IPS DF 6.9 (cell line): Measurements from ENCODE around the gene NOP53.
"Not testable (repeated sequence)": the region's sequence is repeated elsewhere in the genome, so short reads cannot be mapped to it uniquely, and the experiment has no call there.

ENCODE experiments used
- DNase-seq: peaks from one replicate; pipeline ENCODE4 v3.0.0-alpha.2; 2013; ENCODE audit warnings: low read depth, low spot score
- H3K27ac ChIP-seq: one replicate; pipeline ENCODE4 v1.5.1; 2013; ENCODE audit warnings: low read length, control low read depth
- H3K27me3 ChIP-seq: 2 replicates; pipeline ENCODE4 v1.6.1; 2013; ENCODE audit warnings: mild to moderate bottlenecking, low read length; ENCODE audit not compliant: control insufficient read depth, insufficient read depth
- H3K36me3 ChIP-seq: 2 replicates; pipeline ENCODE4 v1.6.1; 2013; ENCODE audit warnings: low read length; ENCODE audit not compliant: control insufficient read depth, insufficient read depth
- H3K4me1 ChIP-seq: 2 replicates; pipeline ENCODE4 v1.6.1; 2013; ENCODE audit warnings: low read length; ENCODE audit not compliant: control insufficient read depth, insufficient read depth
- H3K4me3 ChIP-seq: 2 replicates; pipeline ENCODE4 v1.5.1; 2013; ENCODE audit warnings: mild to moderate bottlenecking, low read length
- H3K9me3 ChIP-seq: 2 replicates; pipeline ENCODE4 v1.6.1; 2013; ENCODE audit warnings: low read length, inconsistent platforms; ENCODE audit not compliant: control insufficient read depth, insufficient read depth
- WGBS: extraction: QIAGEN DNeasy Blood & Tissue Kit; methylation state at CpG from one replicate; pipeline ENCODE4 v1.1.7; 2013; ENCODE audit warnings: mixed read lengths, missing lambda C conversion rate; ENCODE audit not compliant: insufficient read length, insufficient coverage; 5-methylcytosine and 5-hydroxymethylcytosine counted together

NOP53 gene

GRCh38 chr19:47762615-47763308 lies 17.4 kb downstream of the NOP53 start:
- Histone ChIP-seq H3K4me1 (peaks cover 2% of the 10 kb centered on the region; the same call in 1 of the 2 replicates), H3K27me3 (no peaks in the 10 kb centered on the region), H3K27ac (no peak overlapping the region), H3K36me3 (peaks cover 6% of the 10 kb centered on the region), H3K4me3 (no peak overlapping the region), H3K9me3 (no peaks in the 10 kb centered on the region)
- no peak for DNase-seq
- no CpG with 5 or more reads among the region's 18 CpGs for WGBS

GRCh38 chr19:47764705-47765104 lies 19.4 kb downstream of the NOP53 start:
- not testable (repeated sequence) for DNase-seq, H3K36me3 ChIP-seq, H3K4me3 ChIP-seq, H3K9me3 ChIP-seq, H3K27ac ChIP-seq, H3K27me3 ChIP-seq, H3K4me1 ChIP-seq
- WGBS: no CpG with 5 or more reads among the region's 3 CpGs

- DNase-seq: no peak
- Histone ChIP-seq H3K4me3 (no peak overlapping the region), H3K4me1 (peaks cover 2% of the 10 kb centered on the region; the same call in 1 of the 2 replicates), H3K36me3 (no peaks in the 10 kb centered on the region), H3K9me3 (no peaks in the 10 kb centered on the region), H3K27ac (no peak overlapping the region), H3K27me3 (no peaks in the 10 kb centered on the region)
- whole genome bisulfite sequencing: no CpG with 5 or more reads among the region's 19 CpGs
Measured at GRCh38 chr19:47765523-47766358, 20.4 kb downstream of the NOP53 start.

- no peaks in the 10 kb centered on the region for H3K9me3 ChIP-seq
- H3K4me1 ChIP-seq: peaks cover 2% of the 10 kb centered on the region; the same call in 1 of the 2 replicates
- DNase-seq: no peak
- no peaks in the 10 kb centered on the region for H3K36me3 ChIP-seq
- no peak overlapping the region for H3K27ac ChIP-seq
- WGBS: no CpG with 5 or more reads among the region's 7 CpGs
- H3K4me3 ChIP-seq: no peak overlapping the region
- H3K27me3 ChIP-seq: no peaks in the 10 kb centered on the region
Measured at GRCh38 chr19:47766359-47766620, 20.9 kb downstream of the NOP53 start.

GRCh38 chr19:47766670-47767069 lies 21.3 kb downstream of the NOP53 start:
- Histone ChIP-seq H3K9me3 (no peaks in the 10 kb centered on the region), H3K4me1 (peaks cover 2% of the 10 kb centered on the region; the same call in 1 of the 2 replicates), H3K36me3 (no peaks in the 10 kb centered on the region), H3K27me3 (no peaks in the 10 kb centered on the region), H3K4me3 (no peak overlapping the region), H3K27ac (no peak overlapping the region)
- WGBS: no CpG with 5 or more reads among the region's 7 CpGs
- DNase-seq: no peak

- H3K27me3 ChIP-seq: no peaks in the 10 kb centered on the region
- no CpG with 5 or more reads among the region's 2 CpGs for WGBS
Measured at GRCh38 chr19:47767349-47767748, 22.0 kb downstream of the NOP53 start.

GRCh38 chr19:47768604-47769003 lies 23.3 kb downstream of the NOP53 start:
- no peaks in the 10 kb centered on the region for H3K27me3 ChIP-seq
- peaks cover 2% of the 10 kb centered on the region; the same call in 1 of the 2 replicates for H3K4me1 ChIP-seq
- WGBS: no CpG with 5 or more reads among the region's 2 CpGs
- H3K4me3 ChIP-seq: no peak overlapping the region
- no peak for DNase-seq
- no peaks in the 10 kb centered on the region for H3K36me3 ChIP-seq
- H3K27ac ChIP-seq: no peak overlapping the region
- H3K9me3 ChIP-seq: no peaks in the 10 kb centered on the region

More at GRCh38 chr19:47767349-47767748, 22.0 kb downstream of the NOP53 start:
- no peak for DNase-seq
- no peaks in the 10 kb centered on the region for H3K36me3 ChIP-seq
- H3K4me3 ChIP-seq: no peak overlapping the region
- H3K9me3 ChIP-seq: no peaks in the 10 kb centered on the region
- H3K27ac ChIP-seq: no peak overlapping the region
- peaks cover 2% of the 10 kb centered on the region; the same call in 1 of the 2 replicates for H3K4me1 ChIP-seq

GRCh38 chr19:47769534-47769933 lies 24.2 kb downstream of the NOP53 start:
- H3K27me3 ChIP-seq: no peaks in the 10 kb centered on the region
- H3K4me1 ChIP-seq: peaks cover 2% of the 10 kb centered on the region; the same call in 1 of the 2 replicates
- no CpG with 5 or more reads among the region's 3 CpGs for WGBS
- no peaks in the 10 kb centered on the region for H3K9me3 ChIP-seq
- no peaks in the 10 kb centered on the region for H3K36me3 ChIP-seq
- H3K27ac ChIP-seq: no peak overlapping the region
- DNase-seq: no peak
- no peak overlapping the region for H3K4me3 ChIP-seq

GRCh38 chr19:47771291-47771690 lies 25.9 kb downstream of the NOP53 start:
- no CpG with 5 or more reads among the region's 6 CpGs for WGBS
- H3K4me3 ChIP-seq, H3K4me1 ChIP-seq, H3K27ac ChIP-seq, H3K36me3 ChIP-seq, DNase-seq, H3K9me3 ChIP-seq, H3K27me3 ChIP-seq: not testable (repeated sequence)

GRCh38 chr19:47776568-47776967 lies 31.2 kb downstream of the NOP53 start:
- Histone ChIP-seq H3K4me1 (peaks cover 3% of the 10 kb centered on the region; the same call in 1 of the 2 replicates), H3K36me3 (peaks cover 10% of the 10 kb centered on the region), H3K27me3 (no peaks in the 10 kb centered on the region), H3K4me3 (no peak overlapping the region), H3K9me3 (no peaks in the 10 kb centered on the region), H3K27ac (no peak overlapping the region)
- no peak for DNase-seq
- no CpG with 5 or more reads among the region's 4 CpGs for WGBS
